HuH-7 (cell line): Measurements from ENCODE around the gene CLSTN2.

ENCODE experiments used
- DNase-seq: peaks from one replicate; pipeline ENCODE4 v3.0.0; 2011; ENCODE audit warnings: low spot score

The CLSTN2 gene

DNA sequence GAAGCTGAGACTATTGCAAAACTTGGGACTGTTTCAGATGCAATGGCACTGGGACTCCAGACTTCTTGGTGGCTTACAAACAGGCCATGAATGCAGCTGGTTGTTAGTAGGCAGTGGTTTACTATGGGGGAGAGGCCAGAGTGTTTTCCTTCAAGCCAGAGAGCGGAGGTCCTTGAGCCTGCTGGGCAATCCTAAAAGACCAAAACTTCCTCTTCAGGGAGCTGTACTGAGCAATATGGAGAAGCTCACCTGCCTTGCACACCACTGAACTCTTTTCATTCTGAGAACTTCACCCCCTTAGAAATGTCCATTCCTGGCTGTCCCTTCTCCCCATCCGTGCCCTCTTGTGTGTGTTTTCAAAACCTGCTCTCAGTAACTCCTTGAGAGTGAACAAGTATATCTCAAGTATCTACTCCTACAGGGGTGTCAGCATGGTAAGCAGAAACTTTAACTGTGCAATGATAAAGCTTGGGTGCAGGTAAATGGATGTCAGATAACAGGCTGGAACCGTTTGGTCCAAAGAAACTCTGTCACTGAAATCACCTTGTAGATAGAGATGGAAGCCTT is 213.9 kb downstream of the CLSTN2 start:
- no peak for DNase-seq

DNA sequence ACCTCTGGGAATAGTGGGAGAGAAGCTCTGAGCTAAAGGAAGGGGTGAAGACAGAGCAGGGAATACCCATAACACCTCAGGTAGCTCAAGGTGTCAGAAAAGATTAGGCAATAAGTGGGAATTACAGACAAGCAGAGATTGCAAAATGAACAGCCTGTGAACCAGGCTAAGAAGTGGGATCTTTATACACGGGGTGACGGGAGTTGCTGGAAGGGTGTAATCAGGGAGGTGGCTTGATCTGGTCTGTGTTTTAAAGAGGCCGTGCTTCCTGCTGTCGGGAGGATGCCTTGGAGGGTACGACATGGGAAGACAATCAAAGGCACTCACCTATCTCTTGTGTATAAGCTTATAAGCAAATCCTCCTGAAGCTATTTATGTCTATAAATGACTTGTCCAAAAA is 216.3 kb downstream of the CLSTN2 start:
- no peak for DNase-seq

DNA sequence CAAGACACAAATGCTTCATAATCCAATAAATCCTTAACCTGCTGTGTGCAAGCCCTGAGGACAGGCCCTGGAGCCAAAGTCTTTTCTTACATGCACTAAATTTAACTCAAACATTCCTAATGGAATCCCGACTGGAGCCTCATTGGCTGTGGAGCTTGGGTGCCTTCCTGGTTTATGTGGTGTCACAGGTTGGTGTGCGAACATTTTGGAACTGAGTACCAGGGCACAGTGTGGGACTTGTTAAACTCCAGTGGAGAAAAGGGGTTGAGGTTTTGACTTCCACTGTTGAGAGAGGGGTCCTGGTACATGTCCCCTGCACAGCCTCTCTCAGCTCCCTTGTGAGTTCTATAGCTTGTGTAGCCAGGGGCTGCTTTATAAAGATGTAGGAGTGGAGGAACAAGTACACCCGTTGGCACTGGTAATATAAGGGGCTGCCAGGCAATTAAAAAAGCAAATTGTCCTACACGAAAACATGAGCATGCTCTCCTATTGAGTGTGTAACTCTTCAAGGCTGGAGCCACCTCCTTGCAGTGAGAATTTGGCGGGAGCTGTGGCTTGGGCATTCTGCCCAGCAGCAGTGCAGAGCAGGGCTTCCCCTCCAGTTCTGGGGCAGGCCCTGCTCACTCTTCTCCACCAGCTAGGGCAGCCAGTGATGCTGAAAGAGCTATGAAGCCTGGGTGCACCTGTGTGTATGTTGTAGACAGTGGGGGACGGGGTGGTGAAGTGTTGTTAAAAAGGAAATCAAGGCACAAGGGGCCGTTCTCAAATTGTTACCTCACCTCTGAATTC is 218.1 kb downstream of the CLSTN2 start:
- no peak for DNase-seq

DNA sequence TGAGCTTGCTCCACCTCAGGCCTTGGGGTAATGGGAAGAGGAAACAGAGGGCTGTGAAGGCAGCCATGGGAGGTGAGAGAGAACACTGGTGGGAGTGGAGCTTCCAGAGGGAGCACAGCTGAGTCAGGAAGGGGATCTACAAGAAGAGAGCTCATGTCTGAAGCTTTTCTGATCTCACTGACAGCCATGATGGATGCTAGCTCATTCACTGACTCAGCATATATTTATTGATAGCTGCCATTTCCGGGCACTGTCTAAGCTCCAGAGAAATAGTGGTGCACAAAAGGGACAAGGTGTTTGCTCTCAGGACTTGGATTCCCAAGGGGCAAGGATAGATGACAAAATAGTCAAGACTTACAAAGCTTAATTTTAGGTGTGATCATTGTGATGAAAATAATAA is 218.8 kb downstream of the CLSTN2 start:
- DNase-seq: no peak

DNA sequence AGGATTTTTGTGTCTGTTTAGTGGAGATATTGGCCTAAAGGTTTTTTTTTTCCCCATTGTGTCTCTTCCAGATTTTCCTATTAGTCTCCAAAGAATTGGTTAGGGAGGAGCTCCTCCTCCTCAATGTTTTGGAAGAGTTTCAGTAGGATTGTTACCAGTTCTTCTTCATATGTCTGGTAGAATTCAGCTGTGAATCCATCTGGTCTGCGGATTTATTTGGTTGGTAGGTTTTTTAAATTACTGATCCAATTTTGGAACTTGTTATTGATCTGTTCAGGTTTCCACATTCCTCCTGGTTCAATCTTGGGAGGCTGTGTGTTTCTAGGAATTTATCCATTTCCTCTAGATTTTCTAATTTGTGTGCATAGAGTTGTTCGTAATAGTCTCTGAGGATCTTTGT is 222.2 kb downstream of the CLSTN2 start:
- DNase-seq: no peak

DNA sequence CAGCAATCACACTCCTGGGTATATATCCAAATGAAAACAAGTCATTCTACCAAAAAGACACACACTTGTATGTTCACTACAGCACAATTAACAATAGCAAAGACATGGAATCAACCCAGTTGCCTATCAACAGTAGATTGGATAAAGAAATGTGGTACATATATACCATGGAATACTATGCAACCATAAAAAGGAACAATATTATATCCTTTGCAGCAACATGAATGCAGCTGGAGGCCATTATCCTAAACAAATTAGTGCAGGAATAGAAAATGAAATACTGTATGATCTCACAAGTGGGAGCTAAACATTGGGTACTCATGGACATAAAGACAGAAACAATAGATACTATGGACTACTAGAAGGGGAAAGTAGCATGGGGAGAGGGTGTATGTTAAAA is 224.7 kb downstream of the CLSTN2 start:
- no peak for DNase-seq

DNA sequence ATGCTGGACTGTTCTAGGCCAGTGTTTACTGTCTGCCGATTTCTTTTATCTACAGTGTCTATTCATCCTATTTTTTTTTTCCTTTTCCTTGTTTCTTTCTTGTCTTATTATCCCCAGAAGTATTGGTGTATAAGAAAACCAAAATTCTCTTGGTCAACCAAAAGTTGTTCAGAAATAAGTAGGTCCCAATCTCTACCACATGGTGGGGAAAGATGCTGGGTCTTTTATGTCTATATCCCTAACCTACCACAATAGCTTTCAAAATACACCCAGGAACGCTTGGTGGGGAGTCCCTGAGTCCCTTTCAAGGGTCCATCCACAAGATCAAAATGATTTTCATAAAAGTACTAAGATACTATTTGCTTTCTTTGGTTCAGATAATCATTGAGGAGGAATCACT is 225.6 kb downstream of the CLSTN2 start:
- no peak for DNase-seq

DNA sequence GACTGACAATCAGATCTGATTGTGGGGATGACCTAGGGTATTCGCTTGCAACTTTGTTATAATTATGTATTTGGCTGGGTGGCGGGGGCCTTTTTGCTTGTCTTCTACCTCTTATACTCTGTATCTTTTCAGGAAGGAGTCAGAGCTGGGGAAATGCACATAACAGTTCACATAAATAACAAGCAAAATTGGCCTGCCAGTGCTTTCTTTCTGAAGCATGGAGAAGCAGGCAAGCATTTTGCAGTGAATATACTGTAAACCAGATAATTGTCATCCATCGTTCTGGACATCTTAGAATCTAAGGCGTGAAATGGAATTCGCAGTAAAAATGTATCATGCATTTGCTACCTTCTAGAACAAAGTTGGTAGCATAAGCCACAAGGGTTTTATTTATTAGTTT is 227.6 kb downstream of the CLSTN2 start:
- no peak for DNase-seq

DNA sequence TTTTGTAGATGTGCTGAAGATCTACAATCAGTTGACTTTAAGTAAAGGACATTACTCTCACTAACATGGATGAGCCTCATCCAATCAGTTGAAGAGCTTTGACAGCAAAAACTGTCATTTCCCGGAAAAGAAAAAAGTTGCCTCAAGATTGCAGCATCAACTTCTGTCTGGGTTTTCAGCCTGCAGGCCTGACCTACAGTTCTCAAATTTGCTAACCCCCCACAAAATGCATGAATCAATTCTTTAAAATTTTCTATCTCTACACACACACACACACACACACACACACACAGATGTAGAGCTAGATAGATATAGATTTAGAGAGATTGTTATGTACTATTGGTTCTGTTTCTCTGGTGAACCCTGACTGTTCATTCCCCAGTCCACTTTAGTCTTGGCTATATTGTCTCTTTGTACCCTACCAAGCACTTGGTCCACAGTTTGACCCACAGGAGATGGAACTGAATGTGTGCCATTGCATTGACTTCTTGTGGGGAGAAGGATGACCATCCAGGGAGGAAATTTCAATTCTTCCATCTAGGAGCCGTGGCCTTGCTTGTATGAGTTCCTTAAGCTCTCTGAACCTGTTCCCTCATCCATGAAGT is 228.3 kb downstream of the CLSTN2 start:
- no peak for DNase-seq

DNA sequence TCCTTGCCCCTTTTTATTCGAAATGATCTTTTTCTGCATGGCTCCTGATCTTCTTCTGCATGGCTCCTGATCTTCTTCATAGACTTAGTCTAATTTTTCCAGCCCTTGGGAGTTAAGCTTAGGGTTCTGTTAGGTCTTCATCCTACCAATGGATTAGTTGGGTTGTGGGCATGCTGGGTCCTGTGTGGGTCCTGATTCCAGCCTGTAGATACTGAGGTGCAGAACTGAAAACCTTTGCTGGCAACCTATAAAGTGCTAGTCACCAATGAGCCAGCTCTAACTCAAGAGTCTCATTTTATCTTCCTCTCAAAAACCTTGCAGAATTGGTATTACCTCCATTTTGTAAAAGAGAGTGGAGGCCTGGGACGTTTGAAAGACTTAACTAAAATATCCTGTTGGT is 229.2 kb downstream of the CLSTN2 start:
- no peak for DNase-seq

DNA sequence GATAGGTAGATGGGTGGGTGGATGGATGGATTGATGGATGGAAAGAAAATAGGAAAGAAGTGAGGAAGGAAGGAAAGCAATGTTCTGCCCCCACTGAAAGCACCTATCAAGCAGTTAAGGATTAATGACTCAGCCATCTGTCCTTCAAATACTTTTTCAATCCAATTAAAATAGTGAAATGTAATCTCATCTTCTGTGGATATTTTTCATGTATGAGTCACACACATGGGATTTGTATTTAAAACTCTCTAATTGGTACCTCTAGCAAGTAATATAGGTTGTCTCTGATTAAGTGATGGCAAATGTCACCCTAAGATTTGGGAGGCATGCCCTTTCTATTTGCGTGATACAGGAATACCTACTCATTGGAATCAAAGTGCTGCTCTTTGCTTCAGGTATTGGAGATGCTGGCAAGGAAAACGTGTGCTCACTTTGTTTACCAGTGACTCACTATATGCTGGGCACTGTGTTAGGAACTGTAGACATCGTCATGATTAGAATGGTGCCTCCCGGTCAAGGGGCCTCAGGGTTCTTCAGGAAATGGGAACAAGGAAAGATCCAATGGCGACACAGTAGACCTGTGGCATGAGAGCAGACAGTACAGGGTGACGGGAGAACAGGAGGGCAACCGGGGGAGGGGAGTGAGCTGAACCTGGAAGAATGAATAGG is 230.1 kb downstream of the CLSTN2 start:
- DNase-seq: no peak

DNA sequence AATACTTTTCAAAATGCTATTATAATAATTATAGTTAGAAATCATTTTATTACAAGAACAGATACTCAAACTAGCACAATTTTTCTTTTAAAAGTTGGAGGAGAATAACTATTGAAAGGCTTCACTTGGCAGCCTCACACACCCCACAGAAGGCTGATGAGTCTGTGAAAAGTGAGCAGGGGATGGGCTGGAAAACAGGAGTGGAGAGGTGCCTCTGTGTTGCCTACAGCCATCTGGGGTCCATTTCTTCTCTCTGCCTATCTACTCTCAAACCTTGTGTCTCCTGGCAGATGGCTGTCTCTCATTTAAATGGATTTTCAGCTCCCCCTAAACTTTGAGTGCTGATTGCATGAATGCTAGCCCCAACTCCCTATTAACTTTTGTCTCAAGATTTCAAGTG is 230.8 kb downstream of the CLSTN2 start:
- DNase-seq: no peak

DNA sequence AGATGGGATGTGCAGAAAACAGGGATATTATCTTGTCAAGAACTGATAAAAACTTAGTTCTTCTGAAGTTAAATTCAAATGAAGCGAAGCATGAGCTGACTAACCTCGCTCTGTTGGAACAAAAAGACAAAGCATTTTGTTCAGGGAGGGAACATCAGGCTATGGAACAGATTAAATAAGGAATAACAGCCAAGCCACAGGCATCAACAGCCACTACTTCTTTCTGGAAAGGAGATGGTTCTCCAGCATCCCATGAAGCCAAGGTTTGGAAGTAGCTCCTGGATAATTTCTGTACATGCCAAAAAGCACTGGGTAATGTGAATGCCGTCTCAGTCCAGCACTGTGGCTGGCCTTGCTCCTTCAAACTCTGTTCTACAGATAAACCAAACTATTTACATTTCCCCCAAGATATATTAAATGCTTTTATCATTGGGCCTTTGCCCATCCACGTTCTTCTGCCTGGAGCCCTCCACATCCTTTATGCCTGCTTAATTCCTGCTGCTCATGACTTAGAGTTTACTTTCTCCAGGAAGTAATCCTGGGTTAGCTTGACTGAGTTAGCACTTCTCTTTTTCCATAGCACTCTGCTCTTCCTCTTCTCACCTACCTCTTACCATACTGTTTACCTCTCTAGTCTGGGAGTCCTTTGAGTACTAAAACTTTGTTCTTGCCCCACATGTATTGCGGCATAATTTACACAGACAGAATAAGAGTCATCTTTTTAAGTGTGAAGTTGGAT is 232.0 kb downstream of the CLSTN2 start:
- no peak for DNase-seq

DNA sequence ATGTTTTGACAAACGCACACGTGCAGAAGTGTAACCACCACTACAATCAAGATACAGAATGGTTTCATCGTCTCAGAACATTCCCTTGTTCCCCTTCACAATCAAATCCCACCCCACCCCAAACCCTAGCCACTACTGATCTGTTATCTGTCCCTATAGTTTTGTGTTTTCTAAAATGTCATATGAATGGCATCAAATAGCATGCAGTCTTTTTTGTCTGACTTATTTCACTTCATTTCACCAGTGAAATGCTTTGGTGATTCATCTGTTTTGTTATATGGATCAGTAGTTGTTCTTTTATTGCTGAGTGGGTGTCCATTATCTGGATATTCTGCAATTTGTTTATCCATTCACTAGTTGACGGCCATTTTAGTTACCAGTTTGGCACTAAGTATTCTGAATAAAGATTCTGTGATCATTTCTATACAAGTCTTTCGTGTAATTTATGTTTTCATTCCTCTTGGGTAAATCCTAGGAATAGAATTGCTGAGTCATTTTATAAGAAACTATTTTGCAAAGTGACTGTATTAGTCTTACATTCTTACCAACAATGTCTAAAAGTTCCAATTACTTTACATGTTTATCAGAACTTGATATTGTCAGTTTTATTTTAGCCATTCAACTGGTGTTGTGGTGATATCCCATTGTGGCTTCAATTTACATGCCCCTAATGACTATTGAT is 232.8 kb downstream of the CLSTN2 start:
- no peak for DNase-seq

DNA sequence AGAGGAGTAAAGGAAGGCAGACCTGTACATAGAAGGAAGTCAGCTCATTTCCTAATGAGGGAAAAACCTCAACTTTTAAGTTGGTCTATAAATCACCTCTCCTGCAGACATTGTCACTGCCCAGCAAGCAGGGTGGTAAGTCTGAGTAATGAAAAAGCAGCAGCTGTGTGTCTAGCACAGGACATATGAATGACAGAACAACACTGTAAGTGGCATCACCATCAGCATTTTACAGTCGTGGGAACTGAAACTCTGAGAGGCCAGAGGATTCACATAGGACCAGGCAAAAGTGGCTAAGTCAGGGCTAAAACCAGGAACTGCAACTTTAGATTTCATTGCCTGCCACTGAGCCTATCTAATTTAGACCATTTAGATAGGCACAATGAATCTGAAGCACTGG is 235.6 kb downstream of the CLSTN2 start:
- no peak for DNase-seq

DNA sequence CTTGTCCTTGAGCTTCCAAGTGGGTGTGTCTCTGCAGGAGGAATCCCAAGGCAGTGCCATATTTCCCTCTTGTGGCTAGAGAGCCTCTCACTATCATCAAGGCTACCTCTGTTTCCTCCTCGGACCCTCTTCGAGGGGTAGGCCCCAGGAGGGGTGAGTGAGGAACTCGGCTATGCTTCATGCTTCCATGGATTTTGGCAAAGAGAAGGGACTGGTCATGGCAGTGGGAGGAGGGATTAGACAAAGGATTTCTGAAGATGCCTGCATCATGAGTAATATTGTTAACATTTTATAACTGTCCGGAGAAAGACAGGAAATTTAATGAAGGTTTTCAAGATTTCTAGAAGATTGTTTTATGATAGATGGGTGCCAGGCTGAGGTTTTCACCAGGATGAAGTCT is 241.5 kb downstream of the CLSTN2 start:
- no peak for DNase-seq

DNA sequence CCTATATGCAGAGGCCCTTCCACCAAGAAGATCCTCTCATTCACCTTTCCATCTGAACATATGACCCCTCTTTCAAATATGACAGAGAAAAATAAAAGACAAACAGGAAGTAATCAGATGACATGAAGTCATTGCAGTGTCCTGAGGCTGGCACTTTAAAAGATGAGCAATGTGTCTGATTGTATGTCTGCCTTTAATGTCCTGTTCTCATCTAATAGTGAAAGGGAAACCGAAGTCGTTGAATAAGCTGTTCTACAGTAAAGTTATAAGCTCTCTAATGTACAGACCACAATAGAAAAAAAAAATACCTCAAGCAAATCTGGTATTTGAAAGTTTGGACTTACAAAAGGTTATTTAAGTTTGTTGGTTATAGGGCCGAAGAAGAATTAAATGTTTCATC is 243.0 kb downstream of the CLSTN2 start:
- DNase-seq: no peak

DNA sequence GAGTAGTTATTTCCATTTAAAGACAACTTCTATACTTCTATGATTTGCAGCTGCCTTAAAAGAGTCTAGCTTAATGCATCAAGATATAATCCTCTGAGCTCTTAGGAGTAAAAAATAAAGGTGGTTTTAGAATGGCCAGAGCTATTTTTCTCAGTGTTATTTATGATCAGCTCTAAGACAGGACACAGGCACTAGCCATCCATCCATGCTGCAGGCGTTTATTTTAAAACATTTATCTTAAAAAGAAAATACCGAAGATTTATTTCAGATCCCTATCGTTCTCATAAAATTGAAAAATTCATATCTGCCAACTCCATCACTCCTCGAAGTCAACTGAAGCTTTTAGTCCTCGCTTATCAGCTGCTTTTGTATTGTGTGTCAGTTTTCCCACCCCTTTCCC is 243.5 kb downstream of the CLSTN2 start:
- DNase-seq: no peak

DNA sequence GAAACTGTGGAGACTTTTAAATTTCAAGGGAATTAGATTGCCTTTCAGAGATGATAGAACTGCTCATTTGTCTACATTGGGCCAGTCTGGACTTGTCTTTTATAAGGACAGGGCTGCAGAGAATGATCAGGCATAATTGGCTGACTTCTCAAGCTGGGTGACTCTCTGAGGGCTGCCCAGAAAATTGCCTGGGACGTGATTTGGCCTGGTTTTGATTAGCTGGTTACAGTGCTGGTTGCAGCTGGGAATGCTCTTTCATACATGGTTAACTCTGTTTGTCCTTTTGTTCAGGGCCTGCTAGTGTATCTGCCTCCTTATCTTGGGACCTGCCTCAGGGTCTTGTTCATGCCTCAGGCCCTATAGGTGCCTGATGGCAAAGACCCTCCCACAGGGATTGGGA is 245.6 kb downstream of the CLSTN2 start:
- DNase-seq: no peak

DNA sequence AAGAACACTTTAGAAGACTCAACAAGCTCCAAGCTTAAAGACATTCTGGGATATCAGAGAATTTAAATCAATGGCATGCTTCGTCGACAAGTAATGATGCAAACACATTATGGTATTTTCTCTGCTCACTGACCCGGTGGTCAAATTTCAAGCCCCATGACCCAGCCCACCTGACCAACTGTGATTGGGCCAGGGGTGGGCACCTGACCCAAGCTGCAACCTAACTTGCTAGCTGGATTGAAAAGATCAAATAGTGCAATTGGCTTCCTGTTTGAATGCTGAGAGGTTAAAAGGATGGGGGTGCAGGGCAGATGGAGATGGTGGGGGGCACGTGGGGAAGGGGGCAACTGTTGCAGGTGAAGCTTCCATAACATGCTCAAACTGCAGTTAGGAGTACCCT is 250.4 kb downstream of the CLSTN2 start:
- DNase-seq: no peak

DNA sequence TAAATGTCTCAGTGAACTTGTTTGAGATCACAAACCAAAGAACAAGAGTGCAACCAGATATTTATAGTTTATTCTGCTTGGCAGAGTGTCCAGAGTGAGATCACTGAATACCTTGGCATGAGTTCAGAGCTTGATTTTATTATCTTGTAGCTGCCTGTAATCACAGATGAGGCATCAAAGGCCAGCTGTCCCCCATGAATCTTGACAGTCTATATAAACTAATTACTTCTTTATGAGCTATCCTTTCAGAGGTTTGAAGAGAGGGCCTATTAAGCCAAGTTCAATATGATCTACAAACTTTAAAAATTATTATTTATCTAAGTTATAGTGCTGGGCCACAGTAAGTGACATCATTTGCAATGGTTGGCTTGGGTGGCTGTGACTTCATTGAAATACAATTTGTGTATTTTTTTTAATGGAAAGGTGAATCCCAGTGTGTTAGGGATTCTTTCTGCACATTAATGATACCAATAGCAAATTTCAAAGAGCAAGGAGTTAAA is 251.5 kb downstream of the CLSTN2 start:
- no peak for DNase-seq

DNA sequence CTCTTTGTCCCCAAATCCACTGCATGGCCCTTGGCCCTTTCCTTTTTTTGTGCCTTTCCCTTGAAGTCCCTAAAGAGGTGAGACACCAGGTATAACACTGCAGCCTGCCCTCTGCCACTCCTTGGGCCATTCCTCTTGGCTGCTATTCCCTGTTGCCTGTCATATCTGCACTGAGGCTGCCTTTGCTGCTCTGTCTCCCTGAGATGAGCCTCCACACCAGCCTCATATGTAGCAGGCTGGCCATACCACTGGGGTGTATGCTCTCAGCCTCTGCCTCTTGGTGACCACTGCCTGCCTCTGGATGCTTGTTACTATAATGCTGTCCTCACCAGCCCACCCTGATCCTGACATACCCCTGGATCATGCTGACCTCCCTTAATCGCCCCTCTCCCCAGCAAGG is 252.0 kb downstream of the CLSTN2 start:
- no peak for DNase-seq
